Measurements from ENCODE around the gene VGF.
"Not testable (repeated sequence)": the region's sequence is repeated elsewhere in the genome, so short reads cannot be mapped to it uniquely, and the experiment has no call there.

The VGF gene

DNA sequence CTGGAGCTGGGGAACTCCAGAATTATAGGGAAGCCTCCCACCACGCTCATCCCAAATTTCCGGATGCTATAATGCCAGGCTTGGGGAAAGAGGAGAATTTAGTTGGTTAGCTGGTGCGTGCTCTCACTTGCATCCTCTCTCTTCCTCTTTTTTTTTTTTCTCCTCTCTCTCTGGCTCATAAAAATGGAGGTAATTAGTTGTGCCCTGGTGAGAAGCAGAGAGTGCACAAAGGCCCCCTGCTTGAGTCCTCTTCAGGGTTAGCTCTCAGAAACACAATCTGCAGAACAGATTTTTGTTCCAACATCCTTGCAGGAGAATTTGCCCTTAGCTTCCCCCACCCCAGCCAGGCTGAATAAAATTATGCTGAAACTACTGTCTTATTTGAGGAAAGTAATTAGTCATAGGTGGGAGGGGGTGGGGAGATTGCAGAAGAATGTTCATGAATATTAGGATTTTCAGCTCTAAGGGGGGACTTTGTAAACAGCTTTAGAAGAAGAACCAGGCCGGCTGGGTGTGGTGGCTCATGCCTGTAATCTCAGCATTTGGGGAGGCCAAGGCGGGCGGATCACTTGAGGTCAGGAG is 30.9 kb downstream of the VGF start:
- DNase-seq = no peak

DNA sequence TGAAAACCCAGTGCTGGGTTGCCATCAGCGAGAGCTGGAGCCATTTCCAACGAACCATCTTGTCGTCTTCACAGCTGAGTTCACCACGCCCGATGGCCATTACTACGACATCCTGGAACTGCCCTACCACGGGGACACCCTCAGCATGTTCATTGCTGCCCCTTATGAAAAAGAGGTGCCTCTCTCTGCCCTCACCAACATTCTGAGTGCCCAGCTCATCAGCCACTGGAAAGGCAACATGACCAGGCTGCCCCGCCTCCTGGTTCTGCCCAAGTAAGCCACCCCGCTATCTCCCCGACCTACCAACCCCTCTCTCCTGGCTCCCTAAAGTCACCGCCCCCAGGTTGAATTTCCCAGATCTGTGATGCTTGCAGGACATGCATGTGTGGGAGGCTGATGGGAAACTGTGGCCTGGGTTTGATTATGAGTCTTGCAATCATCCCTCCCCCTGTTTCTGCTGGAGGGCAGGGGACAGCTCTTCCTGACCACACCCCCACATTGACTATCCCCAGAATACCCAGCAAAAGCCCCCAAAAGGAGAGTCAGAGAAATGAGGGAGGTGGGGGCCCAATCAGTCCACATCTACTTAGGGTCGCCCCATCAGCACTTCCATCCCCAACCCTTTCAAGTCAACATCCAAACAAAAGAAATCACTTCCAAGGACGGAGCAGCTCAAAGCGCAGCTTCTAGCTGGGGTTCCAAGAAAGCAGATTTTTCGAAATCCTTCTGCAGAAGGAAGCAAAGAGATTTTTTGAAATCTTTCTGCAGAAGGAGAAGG is 31.6 kb downstream of the VGF start:
- no peak for DNase-seq

DNA sequence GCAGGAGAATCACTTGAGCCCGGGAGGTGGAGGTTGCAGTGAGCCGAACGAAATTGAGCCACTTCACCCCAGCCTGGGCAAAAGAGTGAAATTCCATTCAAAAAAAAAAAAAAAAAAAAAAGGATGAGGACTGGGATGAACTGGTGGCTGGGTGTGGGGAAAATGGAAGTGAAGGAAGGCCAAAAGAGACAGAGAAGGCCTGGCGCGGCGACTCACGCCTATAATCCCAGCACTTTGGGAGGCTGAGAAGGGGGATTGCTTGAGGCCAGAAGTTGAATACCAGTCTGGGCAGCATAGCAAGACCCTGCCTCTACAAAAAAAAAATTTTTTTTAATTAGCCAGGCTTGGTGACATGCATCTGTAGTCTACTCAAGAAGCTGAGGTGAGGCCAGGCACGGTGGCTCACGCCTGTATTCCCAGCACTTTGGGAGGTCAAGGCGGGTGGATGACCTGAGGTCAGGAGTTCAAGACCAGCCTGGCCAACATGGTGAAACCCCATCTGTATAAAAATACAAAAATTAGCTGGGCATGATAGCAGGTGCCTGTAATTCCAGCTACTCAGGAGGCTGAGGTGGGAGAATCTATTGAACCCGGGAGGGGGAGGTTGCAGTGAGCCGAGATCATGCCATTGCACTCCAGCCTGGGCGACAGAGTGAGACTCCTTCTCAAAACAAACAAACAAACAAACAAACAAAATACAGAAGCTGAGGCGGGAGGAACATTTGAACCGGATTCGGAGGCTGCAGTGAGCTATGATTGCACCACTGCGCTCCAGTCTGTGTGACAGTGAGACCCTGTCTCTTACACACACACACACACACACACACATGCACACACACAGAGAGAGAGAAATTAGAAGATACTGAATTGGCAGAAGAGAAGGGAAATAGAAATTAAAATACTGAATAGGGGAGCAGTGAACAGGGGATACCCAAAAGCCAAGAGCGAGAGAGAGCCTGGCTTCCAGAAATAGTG is 32.5 kb downstream of the VGF start:
- DNase-seq = not testable (repeated sequence)

DNA sequence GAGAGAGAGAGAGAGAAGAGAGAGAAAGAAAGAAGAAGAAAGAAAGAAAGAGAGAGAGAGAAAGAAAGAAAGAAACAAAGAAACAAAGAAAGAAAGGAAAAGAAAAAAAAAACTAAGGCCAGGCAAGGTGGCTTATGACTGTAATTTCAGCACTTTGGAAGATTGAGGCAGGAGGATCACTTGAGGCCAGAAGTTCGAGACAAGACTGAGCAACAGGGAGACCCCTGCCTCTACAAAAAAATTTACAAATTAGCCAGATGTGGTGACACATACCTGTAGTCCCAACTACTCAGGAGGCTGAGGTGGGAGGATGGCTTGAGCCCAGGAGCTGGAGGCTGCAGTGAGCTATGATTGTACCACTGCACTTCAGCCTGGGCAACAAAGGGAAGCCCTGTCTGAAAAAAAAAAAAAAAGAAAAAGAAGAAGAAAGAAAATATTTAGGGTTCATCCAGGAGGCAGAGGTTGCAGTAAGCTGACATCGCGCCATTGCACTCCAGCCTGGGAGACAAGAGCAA is 35.7 kb downstream of the VGF start:
- no peak for DNase-seq

DNA sequence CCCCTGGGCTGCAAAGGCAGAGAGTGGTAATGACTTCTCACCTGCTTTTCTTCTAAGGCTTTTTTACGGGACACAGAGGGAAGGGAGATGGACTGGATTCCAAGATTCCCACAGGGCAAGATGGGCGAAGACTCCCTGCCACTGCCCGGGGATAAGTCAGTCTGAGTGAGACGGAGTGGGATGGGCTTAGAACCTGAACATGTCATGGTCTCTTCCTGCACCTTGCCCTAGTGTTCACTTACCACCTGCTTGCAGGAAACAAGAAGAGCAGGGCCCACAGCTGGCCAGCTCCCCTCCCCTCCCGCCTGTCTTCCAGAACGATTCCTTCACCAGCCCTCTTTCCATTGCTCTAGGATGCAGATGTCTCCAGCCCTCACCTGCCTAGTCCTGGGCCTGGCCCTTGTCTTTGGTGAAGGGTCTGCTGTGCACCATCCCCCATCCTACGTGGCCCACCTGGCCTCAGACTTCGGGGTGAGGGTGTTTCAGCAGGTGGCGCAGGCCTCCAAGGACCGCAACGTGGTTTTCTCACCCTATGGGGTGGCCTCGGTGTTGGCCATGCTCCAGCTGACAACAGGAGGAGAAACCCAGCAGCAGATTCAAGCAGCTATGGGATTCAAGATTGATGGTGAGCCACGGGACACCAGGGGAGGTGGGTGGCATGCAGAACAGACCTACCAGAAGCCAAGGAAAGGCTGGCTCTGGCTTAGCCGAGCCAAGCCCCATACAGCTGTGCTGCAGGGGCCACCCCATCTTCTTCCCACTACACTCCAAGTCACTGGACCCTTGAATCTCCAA is 37.1 kb downstream of the VGF start:
- no peak for DNase-seq

DNA sequence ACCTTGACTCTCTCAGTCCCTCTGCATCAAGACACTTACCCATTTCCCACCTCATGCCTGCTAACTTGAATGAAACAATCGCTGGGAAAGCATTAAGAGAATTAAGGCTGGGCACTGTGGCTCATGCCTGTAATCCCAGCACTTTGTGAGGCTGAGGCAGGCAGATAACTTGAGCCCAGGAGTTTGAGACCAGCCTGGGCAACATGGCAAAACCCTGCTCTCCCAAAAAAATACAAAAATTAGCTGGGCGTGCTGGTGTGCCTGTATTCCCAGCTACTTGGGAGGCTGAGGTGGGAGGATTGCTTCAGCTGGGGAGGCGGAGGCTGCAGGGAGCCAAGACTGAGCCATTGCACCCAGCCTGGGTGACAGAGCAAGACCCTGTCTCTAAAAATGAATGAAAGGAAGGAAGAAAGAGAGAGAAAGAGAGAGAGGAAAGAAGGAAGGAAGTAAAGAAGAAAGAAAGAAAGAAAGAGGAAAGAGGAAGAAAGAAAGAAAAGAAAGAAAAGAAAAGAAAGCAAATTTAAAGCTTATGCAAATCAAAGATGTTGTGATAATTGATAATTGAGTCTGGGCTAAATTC is 37.8 kb downstream of the VGF start:
- no peak for DNase-seq

DNA sequence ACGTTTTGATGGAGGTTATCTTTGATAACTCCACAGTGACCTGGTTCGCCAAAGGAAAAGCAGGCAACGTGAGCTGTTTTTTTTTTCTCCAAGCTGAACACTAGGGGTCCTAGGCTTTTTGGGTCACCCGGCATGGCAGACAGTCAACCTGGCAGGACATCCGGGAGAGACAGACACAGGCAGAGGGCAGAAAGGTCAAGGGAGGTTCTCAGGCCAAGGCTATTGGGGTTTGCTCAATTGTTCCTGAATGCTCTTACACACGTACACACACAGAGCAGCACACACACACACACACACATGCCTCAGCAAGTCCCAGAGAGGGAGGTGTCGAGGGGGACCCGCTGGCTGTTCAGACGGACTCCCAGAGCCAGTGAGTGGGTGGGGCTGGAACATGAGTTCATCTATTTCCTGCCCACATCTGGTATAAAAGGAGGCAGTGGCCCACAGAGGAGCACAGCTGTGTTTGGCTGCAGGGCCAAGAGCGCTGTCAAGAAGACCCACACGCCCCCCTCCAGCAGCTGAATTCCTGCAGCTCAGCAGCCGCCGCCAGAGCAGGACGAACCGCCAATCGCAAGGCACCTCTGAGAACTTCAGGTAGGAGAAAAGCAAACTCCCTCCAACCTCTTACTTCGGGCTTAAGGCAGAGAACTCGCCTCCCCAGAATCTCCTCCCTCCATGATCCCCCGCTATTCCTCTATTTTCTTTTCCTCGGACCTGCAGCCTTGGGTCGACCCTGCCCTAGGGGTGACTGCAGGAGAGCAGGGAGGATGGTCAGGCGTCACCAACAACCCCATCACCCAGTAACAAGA is 38.5 kb downstream of the VGF start, which contains the start of gene SERPINE1:
Gene SERPINE1, plus strand, starts transcription at position 454 of the 809 bp plus-strand sequence. CDS start 1,290 bp downstream, outside the sequence.
- no peak for DNase-seq

DNA sequence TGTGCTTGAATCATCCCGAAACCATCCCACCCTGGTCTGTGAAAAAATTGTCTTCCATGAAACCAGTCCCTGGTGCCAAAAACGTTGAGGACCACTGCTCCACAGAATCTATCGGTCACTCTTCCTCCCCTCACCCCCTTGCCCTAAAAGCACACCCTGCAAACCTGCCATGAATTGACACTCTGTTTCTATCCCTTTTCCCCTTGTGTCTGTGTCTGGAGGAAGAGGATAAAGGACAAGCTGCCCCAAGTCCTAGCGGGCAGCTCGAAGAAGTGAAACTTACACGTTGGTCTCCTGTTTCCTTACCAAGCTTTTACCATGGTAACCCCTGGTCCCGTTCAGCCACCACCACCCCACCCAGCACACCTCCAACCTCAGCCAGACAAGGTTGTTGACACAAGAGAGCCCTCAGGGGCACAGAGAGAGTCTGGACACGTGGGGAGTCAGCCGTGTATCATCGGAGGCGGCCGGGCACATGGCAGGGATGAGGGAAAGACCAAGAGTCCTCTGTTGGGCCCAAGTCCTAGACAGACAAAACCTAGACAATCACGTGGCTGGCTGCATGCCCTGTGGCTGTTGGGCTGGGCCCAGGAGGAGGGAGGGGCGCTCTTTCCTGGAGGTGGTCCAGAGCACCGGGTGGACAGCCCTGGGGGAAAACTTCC is 39.2 kb downstream of the VGF start:
- DNase-seq = peak; percentile 17

DNA sequence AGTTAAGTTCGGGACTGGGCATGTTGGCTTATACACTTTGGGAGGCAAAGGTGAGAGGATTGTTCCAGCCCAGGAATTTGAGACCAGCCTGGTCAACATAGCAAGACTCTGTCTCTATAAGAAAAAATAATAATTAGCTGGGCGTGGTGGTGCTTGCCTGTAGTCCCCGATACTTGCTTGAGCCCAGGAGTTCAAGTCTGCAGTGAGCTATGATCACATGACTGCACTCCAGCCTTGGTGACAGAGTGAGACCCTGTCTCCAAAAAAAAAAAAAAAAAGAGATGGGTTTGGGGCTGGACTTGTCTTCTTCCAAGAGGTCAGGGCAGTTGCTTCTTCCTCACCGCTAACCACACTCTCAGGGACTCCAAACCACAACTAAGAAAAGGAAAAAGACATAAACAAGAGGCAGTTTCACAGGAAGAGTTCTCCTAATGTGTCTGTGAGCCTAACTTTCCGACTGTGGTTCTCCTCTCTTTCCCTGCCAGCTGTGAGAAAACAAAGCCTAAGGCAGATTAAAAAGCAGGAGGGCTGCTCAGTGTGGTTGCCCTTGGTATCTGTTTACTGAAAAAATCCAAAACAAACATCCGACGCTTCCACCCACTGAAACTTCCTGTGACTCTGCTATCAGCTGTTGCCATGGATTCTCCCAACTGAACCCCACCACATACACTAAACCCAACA is 40.9 kb downstream of the VGF start:
- DNase-seq = no peak

DNA sequence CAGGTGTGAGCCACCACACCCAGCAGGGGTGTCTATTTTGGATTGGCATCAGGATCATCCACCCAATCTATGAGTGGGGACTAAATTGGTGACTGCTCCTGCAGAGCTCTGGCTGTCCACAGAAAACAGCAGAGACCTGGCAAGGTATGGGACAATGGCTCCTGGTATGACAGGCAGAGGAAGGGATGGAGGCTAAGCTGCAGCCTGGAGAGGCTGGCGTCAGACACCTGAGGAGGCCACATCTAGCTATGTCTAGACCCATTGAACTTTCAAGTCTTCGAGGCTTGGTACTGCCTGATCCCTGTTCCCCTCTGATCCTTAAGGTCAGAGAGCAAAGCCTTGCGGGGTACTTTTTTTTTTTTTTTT is 41.7 kb downstream of the VGF start:
- no peak for DNase-seq

DNA sequence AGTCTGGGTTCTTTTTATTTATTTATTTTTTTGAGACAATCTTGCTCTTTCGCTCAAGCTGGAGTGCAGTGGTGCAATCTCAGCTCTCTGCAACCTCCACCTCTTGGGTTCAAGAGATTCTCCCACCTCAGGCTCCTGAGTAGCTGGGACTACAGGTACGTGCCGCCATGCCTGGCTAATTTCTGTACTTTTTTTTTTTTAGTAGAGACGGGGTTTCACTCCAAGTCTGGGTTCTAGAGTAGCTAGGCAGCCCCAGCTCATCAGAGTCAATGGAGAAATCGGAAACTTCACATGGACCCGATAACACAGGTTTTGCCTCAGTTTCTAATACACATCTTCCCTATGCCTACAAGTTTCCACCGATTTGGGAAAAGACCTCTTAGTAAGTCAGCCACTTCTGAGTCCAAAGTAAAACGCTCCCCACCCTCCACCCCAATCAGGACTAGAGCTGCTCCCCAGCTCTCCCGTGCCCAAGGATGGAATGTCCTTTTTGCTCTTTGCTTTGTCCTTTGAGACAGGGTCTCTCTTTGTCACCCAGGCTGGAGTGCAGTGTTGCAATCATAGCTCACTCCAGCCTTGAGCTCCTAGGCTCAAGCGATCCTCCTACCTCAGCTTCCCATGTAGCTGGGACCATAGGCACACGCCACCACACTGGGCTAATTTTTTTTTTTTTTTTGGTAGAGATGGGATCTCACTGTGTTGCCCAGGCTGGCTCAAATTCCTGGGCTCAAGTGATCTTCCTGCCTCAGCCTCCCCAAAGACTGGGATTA is 42.3 kb downstream of the VGF start:
- no peak for DNase-seq

DNA sequence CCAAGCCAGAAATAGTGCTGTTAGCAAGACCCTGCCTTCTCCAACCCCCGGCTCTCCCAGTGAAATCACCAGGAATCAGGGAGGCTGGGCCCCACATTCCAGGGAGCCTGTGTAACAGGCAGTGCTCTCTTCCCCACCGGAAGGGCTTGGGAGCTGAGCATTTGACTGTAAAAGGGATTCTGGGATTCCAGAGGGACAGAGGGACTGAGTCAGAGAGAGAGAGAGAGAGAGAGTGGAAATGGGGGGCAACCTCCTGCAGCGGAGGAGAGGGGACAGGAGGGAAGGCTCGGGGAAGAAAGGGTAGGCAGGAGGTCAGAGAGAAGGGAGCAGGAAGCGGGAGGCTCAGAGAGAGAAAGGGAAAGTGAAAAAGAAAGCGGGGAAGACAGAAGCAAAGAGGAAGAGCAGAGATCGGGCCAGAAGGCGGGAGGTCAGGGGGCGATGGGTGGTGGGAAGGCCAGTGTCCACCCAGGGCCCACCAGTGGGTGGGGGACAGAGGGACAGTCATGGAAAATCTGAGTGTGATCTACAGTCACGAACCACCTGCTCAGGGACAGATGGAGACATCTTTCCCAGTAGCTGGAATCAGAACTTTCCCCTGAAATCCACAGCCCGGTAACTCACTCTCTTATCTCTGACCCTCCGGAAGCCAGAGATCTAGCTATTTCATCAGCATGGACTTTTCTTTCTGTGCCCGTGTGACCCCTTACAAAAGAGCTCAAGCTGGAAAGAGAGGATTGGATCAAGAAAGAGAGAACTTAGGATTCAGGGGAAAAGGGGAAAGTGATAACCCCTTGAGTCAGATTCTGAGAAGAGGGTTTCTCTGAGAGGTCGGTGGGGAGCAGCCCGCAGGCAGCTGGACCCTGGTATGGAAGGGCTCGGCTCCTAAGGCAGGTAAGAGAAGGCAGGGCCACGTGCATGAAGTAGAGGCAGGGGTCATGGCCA is 43.1 kb downstream of the VGF start:
- no peak for DNase-seq

DNA sequence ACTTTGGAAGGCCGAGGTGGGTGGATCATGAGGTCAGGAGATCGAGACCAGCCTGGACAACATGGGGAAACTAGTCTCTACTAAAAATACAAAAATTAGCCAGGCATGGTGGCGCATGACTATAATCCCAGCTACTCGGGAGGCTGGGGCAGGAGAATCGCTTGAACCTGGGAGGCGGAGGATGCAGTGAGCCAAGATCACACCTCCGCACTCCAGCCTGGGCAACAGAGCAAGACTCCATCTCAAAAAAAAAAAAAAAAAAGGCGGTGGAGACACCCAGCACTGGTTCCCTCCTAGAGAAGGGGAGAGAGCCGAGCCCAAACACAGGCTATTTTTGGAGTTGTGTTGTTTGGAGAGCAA is 43.8 kb downstream of the VGF start:
- DNase-seq = not testable (repeated sequence)

DNA sequence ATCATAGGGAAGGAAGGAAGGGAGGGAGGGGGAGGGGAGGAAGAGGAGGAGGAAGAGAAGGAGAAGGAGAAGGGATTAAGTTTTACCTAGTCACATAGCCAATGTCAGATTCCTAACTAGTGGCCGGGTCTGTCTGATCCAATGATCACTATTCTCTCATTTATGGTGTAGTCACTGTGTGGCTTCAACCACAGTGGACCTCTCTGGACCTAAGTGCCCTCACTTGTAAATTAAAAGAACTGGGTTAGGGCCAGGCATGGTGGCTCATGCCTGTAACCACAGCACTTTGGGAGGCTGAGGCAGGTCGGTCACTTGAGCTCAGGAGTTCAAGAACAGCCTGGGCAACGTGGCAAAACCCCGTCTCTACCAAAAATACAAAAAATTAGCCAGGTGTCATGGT is 45.1 kb downstream of the VGF start:
- no peak for DNase-seq

DNA sequence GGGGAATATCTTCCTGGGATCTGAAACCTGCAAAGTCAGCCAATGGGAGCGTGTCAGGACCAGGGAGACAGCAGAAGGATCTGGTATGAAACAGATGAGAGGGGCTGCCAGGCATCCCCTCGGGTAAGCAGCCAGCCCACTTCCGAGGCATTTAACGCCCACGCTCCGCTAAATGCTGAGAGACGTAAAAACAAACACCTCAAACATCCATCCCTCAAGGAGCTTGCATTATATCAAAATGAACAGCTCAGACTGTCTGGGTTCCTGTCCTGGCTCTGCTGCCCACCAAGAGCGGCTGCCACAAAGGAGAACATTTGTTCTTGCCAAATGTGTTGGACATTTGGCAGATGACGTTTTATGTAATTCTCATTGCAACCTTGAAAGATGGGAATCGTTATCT is 45.5 kb downstream of the VGF start:
- no peak for DNase-seq

DNA sequence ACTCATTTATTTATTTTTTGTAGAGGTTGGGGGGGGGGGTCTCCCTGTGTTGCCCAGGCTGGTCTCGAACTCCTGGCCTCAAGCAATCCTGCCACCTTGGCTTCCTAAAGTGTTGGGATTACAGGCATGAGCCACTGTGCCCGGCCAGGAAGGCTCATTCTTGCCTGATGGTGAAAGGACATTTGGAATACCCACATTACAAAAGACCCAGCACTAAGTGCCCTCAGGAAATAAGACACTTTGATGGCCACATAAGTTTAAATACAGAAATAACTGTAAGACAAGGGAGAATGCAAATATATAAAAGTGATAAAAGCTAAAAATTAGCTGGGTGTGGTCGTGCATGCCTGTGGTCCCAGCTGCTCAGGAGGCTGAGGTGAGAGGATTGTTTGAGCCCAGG is 46.5 kb downstream of the VGF start:
- DNase-seq = no peak

DNA sequence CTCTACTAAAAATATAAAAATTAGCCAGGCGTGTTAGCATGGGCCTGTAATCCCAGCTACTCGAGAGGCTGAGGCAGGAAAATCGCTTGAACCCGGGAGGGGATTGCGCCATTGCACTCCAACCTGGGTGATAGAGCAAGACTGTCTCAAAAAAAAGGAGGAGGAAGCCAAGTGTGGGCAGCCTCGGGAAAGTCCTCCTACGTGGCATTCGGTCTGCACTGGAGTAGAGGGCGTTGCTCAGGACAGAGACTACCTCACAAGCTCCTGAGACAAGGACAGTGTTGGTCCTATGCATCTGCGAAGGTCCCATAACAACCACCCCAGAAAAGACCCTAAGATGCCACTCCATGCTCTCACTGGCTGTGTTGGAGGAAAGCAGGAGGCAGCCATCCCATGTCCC is 48.5 kb downstream of the VGF start:
- no peak for DNase-seq

DNA sequence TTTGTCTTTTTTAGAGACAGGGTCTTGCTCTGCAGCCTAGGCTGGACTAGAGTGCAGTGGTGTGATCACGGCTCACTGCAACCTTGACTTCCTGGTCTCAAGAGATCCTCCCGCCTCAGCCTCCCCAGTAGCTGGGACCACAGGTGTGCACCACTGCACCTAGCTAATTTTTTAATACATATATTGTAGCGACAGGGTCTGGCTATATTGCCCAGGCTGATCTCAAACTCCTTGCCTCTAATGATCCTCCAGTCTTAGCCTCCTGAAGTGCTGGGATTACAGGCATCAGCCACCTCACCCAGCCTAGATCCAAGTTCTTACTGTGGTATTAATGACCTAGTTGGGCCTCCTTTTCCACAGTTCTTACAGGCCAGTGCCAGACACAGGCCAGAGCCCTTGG is 50.2 kb downstream of the VGF start:
- no peak for DNase-seq
